HuH-7.5 (cell line): ENCODE data around the gene BCAS3.

Experiments
- DNase-seq: peaks from one replicate; pipeline ENCODE4 v3.0.0; 2011; ENCODE audit warnings: low spot score

The BCAS3 gene

GRCh38 chr17:61366076-61366714, 688.5 kb downstream of the BCAS3 start:
- no peak for DNase-seq

- no peak for DNase-seq
Measured at GRCh38 chr17:61366715-61367413, 689.2 kb downstream of the BCAS3 start.

- no peak for DNase-seq
Measured at GRCh38 chr17:61368049-61368831, 690.6 kb downstream of the BCAS3 start.

GRCh38 chr17:61368832-61369450, 691.3 kb downstream of the BCAS3 start:
- DNase-seq: no peak

GRCh38 chr17:61369751-61370150, 692.1 kb downstream of the BCAS3 start:
- no peak for DNase-seq

GRCh38 chr17:61371179-61371578, 693.5 kb downstream of the BCAS3 start:
- DNase-seq: no peak

GRCh38 chr17:61371606-61372005, 694.0 kb downstream of the BCAS3 start:
- no peak for DNase-seq

GRCh38 chr17:61372436-61372835, 694.8 kb downstream of the BCAS3 start:
- DNase-seq: no peak

GRCh38 chr17:61376931-61377838, 699.5 kb downstream of the BCAS3 start:
- no peak for DNase-seq

GRCh38 chr17:61378658-61379456, 701.2 kb downstream of the BCAS3 start:
- DNase-seq: no peak

- DNase-seq: no peak
Measured at GRCh38 chr17:61379457-61380216, 702.0 kb downstream of the BCAS3 start.

- DNase-seq: no peak
Measured at GRCh38 chr17:61380217-61380835, 702.7 kb downstream of the BCAS3 start.

- no peak for DNase-seq
Measured at GRCh38 chr17:61380836-61381525, 703.3 kb downstream of the BCAS3 start.

GRCh38 chr17:61381537-61381936, 703.9 kb downstream of the BCAS3 start:
- no peak for DNase-seq

GRCh38 chr17:61382796-61383688, 705.4 kb downstream of the BCAS3 start:
- no peak for DNase-seq

GRCh38 chr17:61383689-61384201, 706.1 kb downstream of the BCAS3 start:
- no peak for DNase-seq

GRCh38 chr17:61384354-61384691, 706.7 kb downstream of the BCAS3 start:
- no peak for DNase-seq
